Neural crest cell (in vitro differentiated cells): Measurements from ENCODE around the gene DDN. TPM values are rescaled to one million over a fixed set of nuclear protein-coding genes. Genes with fewer than 3 reads are reported as not detected.

Experiments
- DNase-seq: peaks from one replicate; pipeline ENCODE4 v3.0.0; 2021; ENCODE audit warnings: low read depth, mixed read lengths, low spot score
- H3K27ac Mint-ChIP-seq: one replicate; pipeline ENCODE4 v1.8.0; 2021; ENCODE audit warnings: mild to moderate bottlenecking, mixed read lengths; ENCODE audit not compliant: unreplicated experiment
- H3K27me3 Mint-ChIP-seq: 2 replicates; pipeline ENCODE4 v1.8.0; 2021; ENCODE audit warnings: low read depth, mild to moderate bottlenecking, mixed read lengths
- H3K36me3 Mint-ChIP-seq: 2 replicates; pipeline ENCODE4 v1.8.0; 2021; ENCODE audit warnings: low read depth, mild to moderate bottlenecking, mixed read lengths
- H3K4me1 Mint-ChIP-seq: 2 replicates; pipeline ENCODE4 v1.8.0; 2021; ENCODE audit warnings: mixed read lengths
- H3K4me3 Mint-ChIP-seq: one replicate; pipeline ENCODE4 v1.8.0; 2021; ENCODE audit warnings: mild to moderate bottlenecking, mixed read lengths
- H3K9me3 Mint-ChIP-seq: 2 replicates; pipeline ENCODE4 v1.8.0; 2021; ENCODE audit warnings: mixed read lengths
- CTCF ChIP-seq: fragments of 200-600 bp; sonication (generic); conservative IDR thresholded peaks from 2 replicates; pipeline ENCODE4 v1.5.0; 2021; ENCODE audit warnings: antibody characterized with exemption, mild to moderate bottlenecking
- total RNA-seq: library from RNA; stranded (reverse); gene quantifications from 2 replicates; pipeline ENCODE4 v1.2.1, GENCODE V29; 2021

Gene DDN
- total RNA-seq, 1 donor from 2014 or later, result 0.51 TPM

- H3K36me3 Mint-ChIP-seq, result peaks cover 6% of the 10 kb centered on the region
- H3K27me3 Mint-ChIP-seq, result no peaks in the 10 kb centered on the region
- H3K27ac Mint-ChIP-seq, result peak overlapping the region; percentile 50
- no peak for TF ChIP-seq CTCF
- no peak overlapping the region for H3K4me3 Mint-ChIP-seq
- no peak for DNase-seq
- H3K4me1 Mint-ChIP-seq, result no peaks in the 10 kb centered on the region
- no peaks in the 10 kb centered on the region for H3K9me3 Mint-ChIP-seq
These were observed 30.9 kb upstream of the DDN start for GRCh38 chr12:49030119-49030518.

DNA sequence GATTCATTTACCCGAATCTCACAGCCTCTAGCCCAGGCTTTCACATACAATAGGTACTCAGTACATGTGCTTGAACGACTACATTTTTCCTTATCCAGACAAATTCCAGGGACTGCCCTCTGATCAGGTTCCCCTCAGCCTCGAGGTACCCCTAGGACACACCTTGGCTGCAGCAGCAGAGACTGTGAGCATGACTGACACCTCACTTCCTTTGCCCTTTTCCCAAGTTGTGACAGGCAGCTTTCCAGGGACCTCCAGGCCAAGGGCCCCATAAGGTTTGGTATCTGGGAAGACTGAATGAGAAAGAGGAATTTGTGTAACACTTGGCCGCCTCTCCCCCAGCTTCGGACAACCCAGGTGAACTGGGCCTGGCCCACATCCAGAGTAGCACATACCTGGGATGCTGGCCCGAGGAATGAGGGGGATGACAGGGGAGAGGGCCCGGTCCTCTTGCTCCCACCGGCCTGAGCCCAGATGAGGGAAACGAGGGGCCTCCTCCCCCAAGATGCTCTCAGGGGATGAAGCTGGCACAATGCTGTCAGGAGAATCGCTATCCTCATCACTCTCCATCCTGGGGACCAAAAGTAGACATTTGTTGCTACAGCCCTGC lies 29.6 kb upstream of the DDN start:
- Mint-ChIP-seq H3K27ac (no peak overlapping the region), H3K36me3 (peaks cover 6% of the 10 kb centered on the region), H3K4me1 (no peaks in the 10 kb centered on the region), H3K9me3 (no peaks in the 10 kb centered on the region), H3K27me3 (no peaks in the 10 kb centered on the region), H3K4me3 (no peak overlapping the region)
- no peak for TF ChIP-seq CTCF
- DNase-seq, result no peak

DNA sequence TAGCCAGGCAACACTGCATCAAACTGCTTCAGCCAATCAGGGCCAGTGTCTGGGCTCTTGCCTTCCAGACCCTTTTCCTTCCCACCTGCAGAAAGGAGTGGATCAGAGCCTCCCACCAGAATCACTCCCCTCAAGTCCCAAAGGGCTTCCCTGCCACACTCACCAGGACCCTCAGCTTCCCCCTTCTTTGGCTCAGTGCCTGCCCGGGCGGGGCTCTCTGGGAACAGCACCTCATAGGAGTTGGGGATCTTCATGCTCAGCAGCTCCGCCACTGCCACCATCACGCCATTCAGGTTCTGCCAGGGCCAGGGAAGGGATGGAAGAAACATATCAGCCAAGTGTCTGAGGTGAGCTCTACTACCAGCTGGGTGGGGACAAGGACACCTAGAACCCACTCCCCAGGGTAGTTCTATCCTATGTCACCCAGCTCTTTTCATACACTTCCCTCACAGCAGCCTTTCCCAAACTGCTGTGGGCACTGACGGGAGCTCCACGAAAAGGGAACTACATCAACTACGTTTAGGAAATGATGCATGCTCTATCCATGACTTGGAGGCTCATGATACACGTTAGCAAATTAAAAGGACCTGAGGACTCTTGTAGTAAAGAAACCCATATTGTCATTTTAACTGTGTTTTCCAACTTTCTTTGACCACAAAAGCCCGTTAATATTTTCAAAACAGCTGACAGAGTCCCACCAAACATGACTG lies 28.8 kb upstream of the DDN start:
- no peak for DNase-seq
- TF ChIP-seq CTCF, result no peak
- H3K4me3 Mint-ChIP-seq, result peak overlapping the region; percentile 38
- no peak overlapping the region for H3K27ac Mint-ChIP-seq
- peaks cover 6% of the 10 kb centered on the region for H3K36me3 Mint-ChIP-seq
- H3K4me1 Mint-ChIP-seq, result no peaks in the 10 kb centered on the region
- no peaks in the 10 kb centered on the region for H3K27me3 Mint-ChIP-seq
- no peaks in the 10 kb centered on the region for H3K9me3 Mint-ChIP-seq

DNA sequence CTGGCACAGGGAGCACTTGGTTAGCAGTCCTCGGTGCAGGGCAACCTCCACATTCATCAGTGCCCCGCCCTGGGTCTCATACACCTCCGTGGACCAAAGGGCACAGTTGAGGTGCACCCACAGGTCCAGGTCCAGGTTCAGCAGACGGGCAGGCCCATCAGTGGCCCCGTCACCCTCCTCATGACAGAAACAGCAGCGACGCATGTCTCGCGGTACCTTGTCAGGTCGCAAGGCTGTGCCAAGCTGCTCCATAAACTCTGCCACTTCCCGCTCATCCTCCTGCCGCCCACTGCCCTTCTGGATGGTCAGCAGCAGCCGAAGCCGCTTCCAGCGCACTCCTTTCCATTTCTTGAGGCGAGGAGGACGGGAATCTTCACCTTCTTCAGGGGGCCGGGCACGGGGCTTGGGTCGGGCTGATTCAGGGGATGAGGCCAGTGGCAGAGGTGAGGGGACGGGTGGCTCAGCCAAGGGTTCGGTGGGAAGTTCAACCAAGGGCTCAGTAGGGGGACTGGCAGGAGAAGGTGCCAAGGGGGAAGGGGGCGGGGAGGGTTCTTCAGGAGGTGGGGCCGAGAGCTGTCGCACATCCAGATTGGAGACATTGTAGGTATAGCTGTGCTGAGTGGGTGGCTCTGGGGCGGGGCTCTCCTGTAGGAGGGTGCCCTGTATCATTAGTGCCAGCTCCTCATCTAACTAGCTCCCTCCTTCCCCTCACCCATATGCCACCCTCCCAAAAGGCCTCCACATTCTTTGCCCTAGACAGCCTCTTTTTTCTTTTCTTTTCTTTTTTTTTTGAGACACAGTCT lies 27.7 kb upstream of the DDN start:
- TF ChIP-seq CTCF, result no peak
- Mint-ChIP-seq H3K9me3 (no peaks in the 10 kb centered on the region), H3K36me3 (peaks cover 6% of the 10 kb centered on the region), H3K27me3 (no peaks in the 10 kb centered on the region), H3K27ac (peak overlapping the region; percentile 50), H3K4me3 (no peak overlapping the region), H3K4me1 (no peaks in the 10 kb centered on the region)
- DNase-seq, result no peak

GRCh38 chr12:49026101-49026500 lies 26.9 kb upstream of the DDN start:
- Mint-ChIP-seq H3K36me3 (peaks cover 6% of the 10 kb centered on the region), H3K4me1 (no peaks in the 10 kb centered on the region), H3K9me3 (no peaks in the 10 kb centered on the region), H3K27ac (no peak overlapping the region), H3K4me3 (peak overlapping the region; percentile 23), H3K27me3 (no peaks in the 10 kb centered on the region)
- no peak for TF ChIP-seq CTCF
- DNase-seq, result no peak
